IPS DF 4.7 (cell line): ENCODE data around the gene PRR7.

ENCODE experiments used
- DNase-seq: peaks from one replicate; pipeline ENCODE4 v3.0.0-alpha.2; 2013; ENCODE audit warnings: low spot score; ENCODE audit errors: extremely low read depth

PRR7 gene

DNA sequence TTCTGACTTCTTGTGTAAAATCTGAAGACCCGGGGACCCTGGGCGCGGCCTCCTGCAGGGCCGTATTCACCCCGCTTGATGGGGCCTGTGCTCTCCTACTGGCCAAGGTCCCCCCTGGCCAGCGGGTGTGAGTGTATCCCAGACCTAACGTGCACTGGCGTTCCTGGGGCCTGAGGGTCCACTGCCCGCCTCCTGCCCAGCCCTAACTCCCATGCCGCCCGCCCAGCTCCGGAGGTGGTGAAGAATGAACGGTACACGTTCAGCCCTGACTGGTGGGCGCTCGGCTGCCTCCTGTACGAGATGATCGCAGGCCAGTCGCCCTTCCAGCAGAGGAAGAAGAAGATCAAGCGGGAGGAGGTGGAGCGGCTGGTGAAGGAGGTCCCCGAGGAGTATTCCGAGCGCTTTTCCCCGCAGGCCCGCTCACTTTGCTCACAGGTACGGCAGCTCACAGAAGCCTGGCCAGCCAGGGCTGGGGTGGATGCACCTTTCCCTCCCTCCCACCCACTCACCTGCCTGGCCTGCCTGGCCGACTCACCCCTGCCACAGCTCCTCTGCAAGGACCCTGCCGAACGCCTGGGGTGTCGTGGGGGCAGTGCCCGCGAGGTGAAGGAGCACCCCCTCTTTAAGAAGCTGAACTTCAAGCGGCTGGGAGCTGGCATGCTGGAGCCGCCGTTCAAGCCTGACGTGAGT, 10.6 kb upstream of the PRR7 start:
- no peak for DNase-seq

GRCh38 chr5:177437623-177438022, 9.0 kb upstream of the PRR7 start:
- DNase-seq, result no peak

GRCh38 chr5:177438468-177438867, 8.1 kb upstream of the PRR7 start:
- DNase-seq, result no peak

DNA sequence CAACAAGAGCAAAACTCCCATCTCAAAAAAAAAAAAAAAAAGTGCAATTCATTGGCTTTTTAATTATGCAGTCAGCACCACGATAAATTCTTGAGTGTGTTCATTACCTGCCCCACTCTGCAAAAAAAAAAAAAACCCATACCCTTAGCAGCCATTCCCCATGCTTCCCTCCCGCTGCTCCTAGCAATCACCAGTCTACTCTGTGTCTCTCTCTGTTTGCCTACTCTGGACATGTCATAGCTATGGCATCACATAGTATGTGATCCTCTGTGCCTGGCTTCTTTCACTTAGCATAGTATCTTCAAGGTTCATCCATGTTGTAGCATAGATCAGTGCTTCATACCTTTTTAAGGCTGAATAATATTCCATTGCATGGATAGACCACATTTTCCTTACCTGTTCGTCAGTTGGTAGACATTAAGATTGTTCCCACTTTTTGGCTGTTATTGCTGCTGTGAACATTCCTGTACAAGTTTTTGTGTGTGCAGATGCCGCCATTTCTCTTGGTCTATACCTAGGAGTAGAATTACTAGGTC, 7.0 kb upstream of the PRR7 start:
- DNase-seq, result no peak

DNA sequence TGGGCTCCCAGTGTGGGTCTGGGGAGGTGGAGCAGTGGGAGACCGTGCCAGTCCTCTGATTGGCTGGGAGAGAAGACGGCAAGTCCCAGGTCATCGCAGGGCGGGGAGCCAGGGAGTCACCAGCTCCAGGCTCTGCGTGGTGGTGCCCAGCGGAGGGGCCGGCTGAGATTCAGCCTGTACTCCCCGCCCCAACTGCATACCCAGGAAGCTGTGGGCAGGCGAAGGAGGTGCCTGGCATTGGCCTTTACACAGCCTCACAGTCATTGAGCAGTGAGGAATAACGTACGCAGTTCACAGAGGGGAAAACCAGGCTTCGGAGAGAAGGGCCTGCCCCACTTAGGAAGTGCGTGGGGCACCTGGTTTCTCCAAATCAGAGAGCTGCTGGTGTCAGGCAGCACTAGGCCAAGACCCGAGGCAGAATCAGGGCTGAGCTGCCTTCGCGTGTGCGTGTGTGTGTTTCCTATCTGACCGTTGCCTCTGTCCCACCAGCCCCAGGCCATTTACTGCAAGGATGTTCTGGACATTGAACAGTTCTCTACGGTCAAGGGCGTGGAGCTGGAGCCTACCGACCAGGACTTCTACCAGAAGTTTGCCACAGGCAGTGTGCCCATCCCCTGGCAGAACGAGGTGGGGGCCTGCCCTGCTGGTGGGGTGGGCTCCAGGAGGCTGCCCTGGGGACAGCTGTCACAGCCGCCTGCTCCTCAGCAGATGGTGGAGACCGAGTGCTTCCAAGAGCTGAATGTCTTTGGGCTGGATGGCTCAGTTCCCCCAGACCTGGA, 6.2 kb upstream of the PRR7 start:
- no peak for DNase-seq

DNA sequence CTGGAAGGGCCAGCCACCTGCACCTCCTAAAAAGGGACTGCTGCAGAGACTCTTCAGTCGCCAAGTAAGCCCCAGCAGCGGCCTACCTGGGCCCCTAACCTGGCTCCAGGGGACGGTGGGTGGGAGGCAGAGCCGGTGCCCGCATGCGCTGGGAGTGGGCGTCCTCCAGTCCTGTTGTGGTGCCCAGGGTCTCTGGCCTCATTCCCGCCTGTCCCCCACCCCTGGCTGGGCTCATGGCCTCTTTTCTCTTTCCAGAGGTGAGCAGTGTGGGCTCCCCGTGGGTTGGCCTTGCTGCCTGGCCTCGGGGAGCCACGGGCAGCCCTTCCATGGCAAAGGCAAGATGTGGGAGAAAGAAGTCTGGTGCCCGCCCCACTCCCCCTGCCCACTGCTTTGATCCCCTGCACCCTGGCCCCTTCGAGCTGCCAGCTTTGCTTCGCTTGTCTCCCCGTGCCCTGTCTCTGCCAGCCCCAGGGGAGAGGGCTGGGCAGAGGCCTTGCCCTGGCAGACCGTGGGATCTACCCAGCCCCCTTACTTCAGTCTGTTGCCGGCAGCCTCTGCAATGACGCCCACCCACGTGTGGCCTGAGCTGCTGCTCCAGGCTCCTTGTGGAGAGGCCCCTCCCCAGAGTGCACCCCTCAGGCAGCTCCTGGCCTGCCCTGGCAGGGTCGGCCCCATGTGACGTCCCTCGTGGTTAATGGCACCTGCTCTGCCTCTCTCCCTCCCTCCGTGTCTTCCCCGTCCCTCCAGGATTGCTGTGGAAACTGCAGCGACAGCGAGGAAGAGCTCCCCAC, 5.4 kb upstream of the PRR7 start:
- DNase-seq, result no peak

GRCh38 chr5:177442066-177442826, 4.4 kb upstream of the PRR7 start:
- no peak for DNase-seq

GRCh38 chr5:177443144-177443983, 3.2 kb upstream of the PRR7 start:
- no peak for DNase-seq

DNA sequence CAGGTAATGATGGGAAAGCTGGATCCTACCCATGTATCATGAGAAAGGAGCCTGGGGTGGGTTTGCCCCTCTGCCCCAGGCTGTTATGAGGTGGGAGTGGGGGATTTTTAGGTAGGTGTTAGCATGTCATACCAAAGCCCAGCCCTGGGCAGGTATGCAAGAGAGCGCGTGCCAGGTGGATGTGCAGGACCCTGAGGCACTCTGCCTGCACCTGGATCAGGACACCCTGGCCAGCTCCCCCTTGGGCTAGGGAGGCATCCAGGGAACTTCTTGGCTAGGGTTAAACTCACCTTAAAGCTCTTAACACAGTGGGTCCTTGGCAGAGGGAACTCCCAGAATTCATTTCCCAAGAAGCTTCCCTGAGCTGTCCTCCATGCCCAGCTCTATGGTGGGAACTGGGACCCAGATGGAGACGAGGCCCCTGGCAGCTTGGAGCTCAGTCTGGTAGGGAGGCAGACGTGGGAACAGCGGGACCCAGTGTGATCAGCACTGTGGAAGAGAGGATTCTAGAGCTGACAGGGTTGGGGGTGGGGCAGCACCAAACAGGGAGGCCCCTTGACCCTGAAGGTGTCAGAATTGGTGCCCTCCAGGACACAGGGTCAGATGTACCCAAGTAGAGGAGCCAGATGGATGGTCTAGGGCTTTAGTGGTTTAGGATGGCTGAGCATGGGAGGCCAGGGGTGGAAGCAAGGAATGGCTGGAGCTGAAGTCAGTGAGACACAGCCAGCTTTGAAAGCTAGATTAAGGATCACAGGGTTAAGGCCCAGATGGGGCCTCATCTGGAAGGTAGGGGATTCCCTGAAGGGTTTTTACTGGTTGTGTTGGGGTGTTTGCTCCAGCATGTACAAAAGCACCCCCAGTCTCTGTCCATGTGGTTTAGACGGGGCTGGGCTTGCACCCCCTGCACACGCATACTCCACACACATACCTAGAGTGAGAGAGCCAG, 2.2 kb upstream of the PRR7 start:
- DNase-seq, result no peak

DNA sequence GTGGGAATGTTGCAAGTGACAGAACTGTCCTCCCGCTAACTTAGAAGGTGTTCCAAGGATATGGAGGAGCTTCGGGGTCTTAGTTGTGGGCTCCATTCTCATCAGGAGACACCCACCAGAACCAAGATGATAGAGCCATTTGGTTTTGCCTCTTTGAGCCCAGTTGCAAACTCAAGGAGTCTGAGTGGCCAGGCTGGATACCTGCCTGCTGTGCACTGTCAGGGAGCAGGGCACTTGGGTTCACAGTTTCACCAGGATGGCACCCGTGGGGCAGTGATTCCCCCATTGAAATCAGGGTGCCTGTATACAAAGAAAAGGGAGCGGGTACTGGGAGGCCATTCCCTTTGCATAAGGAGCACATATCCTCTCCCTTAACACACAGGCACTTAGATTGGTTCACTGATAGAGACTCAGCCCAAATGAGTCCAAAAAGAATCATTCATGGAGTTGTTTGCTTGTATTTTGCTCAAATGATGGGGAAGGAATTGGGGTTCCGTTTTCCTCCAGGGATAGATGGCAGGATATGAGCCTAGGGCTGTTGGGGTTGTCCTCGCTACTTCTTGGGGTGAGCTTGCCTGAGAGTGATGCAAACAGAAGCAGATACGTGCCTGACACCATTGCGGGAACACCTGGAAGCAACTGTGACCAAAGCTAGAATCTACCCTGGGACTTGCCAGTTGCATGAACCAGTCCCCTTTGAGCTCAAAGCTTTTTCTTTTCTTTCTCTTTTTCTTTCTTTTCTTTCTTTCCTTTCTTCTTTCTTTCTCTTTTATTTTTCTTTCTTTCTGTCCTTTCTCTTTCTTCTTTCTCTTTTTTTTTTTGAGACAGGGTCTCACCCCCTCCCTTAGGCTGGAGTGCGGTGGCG, 1.3 kb upstream of the PRR7 start:
- no peak for DNase-seq

DNA sequence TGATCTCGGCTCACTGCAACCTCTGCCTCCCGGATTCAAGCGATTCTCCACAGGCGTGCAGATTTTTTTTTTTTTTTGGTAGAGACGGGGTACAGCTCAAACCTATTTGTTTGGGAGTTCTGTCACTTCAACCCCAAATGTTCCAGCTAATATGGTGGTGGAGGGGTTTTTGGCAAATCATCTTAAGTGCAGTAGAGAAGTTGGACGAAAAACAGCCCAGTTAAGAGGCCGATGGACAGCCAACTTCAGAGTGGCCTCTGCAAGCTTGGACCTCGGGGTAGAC, 756 bp upstream of the PRR7 start:
- DNase-seq, result no peak

DNA sequence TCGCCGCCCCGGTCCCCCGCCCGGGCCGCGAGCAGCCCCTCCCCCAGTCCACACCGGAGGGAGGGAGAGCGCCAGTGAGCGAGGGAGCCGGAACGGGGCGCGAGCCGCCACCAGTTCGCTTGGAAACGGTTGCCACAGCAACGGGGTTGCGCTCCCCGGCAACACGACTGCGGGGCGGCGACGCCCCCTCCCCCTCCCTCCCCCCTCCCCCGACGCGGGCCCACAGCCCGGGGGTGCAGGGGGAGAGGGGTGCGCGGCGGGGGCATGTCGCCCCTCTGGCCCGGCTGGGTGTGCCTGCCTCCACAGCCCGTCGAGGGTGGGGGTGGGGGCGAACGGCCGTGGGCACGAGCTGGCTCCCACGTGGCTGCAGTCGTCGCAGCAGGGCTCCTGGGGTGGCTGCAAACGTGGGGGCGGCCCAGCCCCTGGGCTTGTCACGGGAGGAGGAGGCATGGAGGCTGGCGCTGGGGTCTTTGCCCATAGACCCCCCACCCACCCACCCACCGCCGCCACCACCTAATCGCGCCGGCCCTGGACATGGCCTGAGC, 524 bp downstream of the PRR7 start:
- no peak for DNase-seq

GRCh38 chr5:177447611-177448243, 1.1 kb downstream of the PRR7 start:
- no peak for DNase-seq

GRCh38 chr5:177448244-177448950, 1.8 kb downstream of the PRR7 start:
- DNase-seq, result no peak

- DNase-seq, result no peak
Measured at GRCh38 chr5:177449140-177450061, 2.8 kb downstream of the PRR7 start.
